Neural crest cell (in vitro differentiated cells): ENCODE data around the gene KIAA0753. TPM values are rescaled to one million over a fixed set of nuclear protein-coding genes. Genes with fewer than 3 reads are reported as not detected.

ENCODE experiments used
- DNase-seq: peaks from one replicate; pipeline ENCODE4 v3.0.0; 2021; ENCODE audit warnings: low read depth, mixed read lengths, low spot score
- H3K27ac Mint-ChIP-seq: one replicate; pipeline ENCODE4 v1.8.0; 2021; ENCODE audit warnings: mild to moderate bottlenecking, mixed read lengths; ENCODE audit not compliant: unreplicated experiment
- H3K27me3 Mint-ChIP-seq: 2 replicates; pipeline ENCODE4 v1.8.0; 2021; ENCODE audit warnings: low read depth, mild to moderate bottlenecking, mixed read lengths
- H3K36me3 Mint-ChIP-seq: 2 replicates; pipeline ENCODE4 v1.8.0; 2021; ENCODE audit warnings: low read depth, mild to moderate bottlenecking, mixed read lengths
- H3K4me1 Mint-ChIP-seq: 2 replicates; pipeline ENCODE4 v1.8.0; 2021; ENCODE audit warnings: mixed read lengths
- H3K4me3 Mint-ChIP-seq: one replicate; pipeline ENCODE4 v1.8.0; 2021; ENCODE audit warnings: mild to moderate bottlenecking, mixed read lengths
- H3K9me3 Mint-ChIP-seq: 2 replicates; pipeline ENCODE4 v1.8.0; 2021; ENCODE audit warnings: mixed read lengths
- CTCF ChIP-seq: fragments of 200-600 bp; sonication (generic); conservative IDR thresholded peaks from 2 replicates; pipeline ENCODE4 v1.5.0; 2021; ENCODE audit warnings: antibody characterized with exemption, mild to moderate bottlenecking
- total RNA-seq: library from RNA; stranded (reverse); gene quantifications from 2 replicates; pipeline ENCODE4 v1.2.1, GENCODE V29; 2021

KIAA0753 gene
- total RNA-seq, 1 donor from 2014 or later: 44.1 TPM

GRCh38 chr17:6679241-6679640, 38.7 kb upstream of the KIAA0753 start:
- Mint-ChIP-seq H3K9me3 (peaks cover 2% of the 10 kb centered on the region), H3K27ac (no peak overlapping the region), H3K36me3 (no peaks in the 10 kb centered on the region), H3K27me3 (peaks cover 23% of the 10 kb centered on the region), H3K4me1 (no peaks in the 10 kb centered on the region), H3K4me3 (no peak overlapping the region)
- no peak for TF ChIP-seq CTCF
- no peak for DNase-seq

- Mint-ChIP-seq H3K9me3 (peaks cover 2% of the 10 kb centered on the region), H3K4me1 (no peaks in the 10 kb centered on the region), H3K4me3 (no peak overlapping the region), H3K36me3 (no peaks in the 10 kb centered on the region), H3K27me3 (peaks cover 21% of the 10 kb centered on the region), H3K27ac (no peak overlapping the region)
- no peak for TF ChIP-seq CTCF
- no peak for DNase-seq
Measured at GRCh38 chr17:6677946-6678345, 37.4 kb upstream of the KIAA0753 start.

GRCh38 chr17:6677158-6677831, 36.8 kb upstream of the KIAA0753 start:
- Mint-ChIP-seq H3K27me3 (peaks cover 21% of the 10 kb centered on the region), H3K36me3 (no peaks in the 10 kb centered on the region), H3K27ac (no peak overlapping the region), H3K9me3 (no peaks in the 10 kb centered on the region), H3K4me3 (no peak overlapping the region), H3K4me1 (no peaks in the 10 kb centered on the region)
- DNase-seq: no peak
- no peak for TF ChIP-seq CTCF

- Mint-ChIP-seq H3K36me3 (no peaks in the 10 kb centered on the region), H3K27me3 (peaks cover 21% of the 10 kb centered on the region), H3K9me3 (no peaks in the 10 kb centered on the region), H3K4me3 (no peak overlapping the region), H3K4me1 (no peaks in the 10 kb centered on the region), H3K27ac (no peak overlapping the region)
- no peak for TF ChIP-seq CTCF
- no peak for DNase-seq
Measured at GRCh38 chr17:6676802-6677157, 36.3 kb upstream of the KIAA0753 start.

GRCh38 chr17:6675201-6675825, 34.8 kb upstream of the KIAA0753 start:
- Mint-ChIP-seq H3K36me3 (no peaks in the 10 kb centered on the region), H3K4me3 (no peak overlapping the region), H3K9me3 (no peaks in the 10 kb centered on the region), H3K4me1 (no peaks in the 10 kb centered on the region), H3K27ac (no peak overlapping the region), H3K27me3 (peaks cover 16% of the 10 kb centered on the region)
- no peak for TF ChIP-seq CTCF
- DNase-seq: no peak
